C1 segment of cervical spinal cord (tissue), 14 donors: ENCODE measurements around the gene PHKB.

Source experiments
- DNase-seq, 14 donors: peaks; one replicate each; lab custom pipeline; 2025; lab: John Stamatoyannopoulos, UW

Gene PHKB

DNA sequence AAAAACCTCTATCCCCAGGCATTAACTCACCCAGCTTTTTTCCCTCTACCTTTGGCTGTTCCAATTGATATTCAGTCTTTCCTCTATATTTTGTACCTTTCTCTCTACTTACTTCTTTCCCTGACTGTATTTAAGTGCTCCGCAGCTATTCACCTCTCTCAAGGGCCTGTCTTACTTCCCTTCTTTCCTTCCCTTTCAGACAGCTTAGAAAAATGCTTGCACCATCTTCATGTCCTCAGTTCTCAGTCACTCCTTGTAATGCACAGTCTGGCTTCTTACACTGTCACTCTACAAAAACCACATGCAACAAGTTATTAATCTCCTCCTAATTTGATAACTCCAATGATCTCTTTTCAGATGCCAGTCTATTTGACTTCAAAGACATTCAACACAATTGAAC is 163.4 kb downstream of the PHKB start:
- no peak for DNase-seq

DNA sequence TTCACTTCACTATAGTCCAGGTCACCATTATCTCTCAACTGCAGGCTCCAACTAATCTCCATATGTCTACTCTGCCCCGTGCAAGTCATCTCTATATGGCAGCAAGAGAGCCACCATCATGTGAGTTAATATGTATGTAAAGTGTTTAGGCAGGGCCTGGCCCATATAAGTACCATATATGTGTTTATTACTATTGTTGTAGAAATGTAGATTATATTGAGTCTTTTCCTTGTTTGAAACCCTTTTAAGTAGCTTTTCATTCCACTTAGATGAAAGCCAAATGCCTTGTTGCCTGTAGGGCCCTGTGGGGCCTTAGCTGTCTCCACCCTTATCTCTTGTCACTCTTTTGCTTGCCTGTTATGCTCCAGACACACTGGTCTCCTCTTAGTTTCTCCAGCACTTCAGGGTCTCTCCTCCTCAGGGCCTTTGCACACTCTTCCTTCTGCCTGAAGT is 164.0 kb downstream of the PHKB start:
- no peak for DNase-seq

DNA sequence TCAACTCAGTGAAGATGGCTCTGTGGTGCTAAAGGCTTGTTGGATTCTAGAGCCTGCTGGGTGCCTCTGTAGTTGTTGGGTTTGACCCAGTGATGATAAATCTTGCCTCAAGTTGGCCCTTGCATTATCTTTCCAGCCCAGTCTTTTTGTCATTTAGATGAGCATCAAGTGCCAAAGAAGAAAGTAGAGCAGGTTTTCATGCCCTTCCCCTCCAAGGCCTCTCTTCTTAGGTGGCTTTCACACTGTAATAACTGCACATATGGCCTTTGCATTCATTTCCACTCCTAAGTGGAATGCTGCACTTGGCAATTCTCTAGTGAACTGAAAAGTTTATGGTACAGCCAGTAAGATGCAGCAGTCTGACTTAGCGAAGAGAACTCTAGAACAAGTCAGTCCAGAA is 165.1 kb downstream of the PHKB start:
- no peak for DNase-seq

DNA sequence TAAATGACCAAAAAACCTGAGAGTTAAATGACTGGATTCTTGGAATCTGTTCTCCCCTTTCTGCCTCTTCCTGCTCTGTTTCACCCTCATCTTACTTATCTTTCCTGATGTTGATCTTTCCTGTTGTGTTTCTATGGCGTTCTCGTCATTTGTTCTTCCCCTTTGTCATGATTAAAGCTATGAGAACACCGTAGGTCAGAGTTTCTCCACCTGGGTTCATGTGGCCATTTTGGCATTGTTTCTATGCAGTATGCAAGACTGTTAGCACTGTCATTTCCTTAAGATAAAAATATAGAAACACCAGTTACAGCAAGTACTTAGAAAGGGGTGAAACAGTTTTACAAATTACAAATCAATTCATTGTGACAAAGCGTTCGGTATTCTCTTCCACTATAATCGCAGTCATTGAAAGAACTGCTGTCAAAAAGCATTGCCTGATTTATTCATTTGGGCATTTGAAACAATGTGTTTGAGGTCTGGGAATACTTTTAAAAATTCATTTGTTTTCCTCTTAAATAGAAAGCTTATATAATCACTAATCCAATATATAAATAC is 166.0 kb downstream of the PHKB start:
- no peak for DNase-seq

DNA sequence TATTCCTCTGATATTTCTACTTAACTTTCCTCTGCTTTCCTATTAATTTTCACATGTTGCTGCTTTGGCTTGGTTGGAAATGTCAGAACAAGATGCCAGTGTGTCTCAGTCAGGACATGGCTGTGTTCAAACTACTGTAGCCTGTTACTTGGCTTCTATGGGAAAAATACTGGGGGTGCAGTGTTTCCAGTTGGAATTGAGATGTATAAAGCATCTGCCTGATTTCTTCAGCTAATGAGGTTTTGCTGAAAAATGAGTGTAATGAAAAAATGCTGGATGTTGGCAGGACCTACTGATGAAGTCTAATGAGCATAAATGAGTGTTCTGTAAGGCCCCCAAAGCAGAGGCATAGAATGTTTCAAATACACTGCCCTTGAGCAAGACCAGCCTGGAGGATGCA is 166.6 kb downstream of the PHKB start:
- no peak for DNase-seq

DNA sequence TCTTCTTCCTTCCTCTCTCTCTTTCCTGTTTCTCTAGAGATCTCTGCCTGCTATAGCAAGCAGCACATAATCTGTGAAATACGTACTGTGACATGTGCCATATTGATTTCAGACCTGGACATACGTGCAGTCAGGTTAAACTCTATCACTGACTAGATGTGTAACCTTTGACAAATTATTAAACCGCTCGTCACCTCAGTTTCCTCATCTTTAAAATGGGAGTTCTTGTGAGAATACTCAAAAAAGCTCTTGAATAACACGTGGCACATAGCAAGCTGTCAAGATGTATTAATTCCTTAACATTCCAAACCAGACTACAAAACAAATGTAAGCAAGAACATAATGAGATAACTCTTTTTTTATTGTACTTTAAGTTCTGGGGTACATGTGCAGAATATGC is 170.0 kb downstream of the PHKB start:
- DNase-seq: no peak

DNA sequence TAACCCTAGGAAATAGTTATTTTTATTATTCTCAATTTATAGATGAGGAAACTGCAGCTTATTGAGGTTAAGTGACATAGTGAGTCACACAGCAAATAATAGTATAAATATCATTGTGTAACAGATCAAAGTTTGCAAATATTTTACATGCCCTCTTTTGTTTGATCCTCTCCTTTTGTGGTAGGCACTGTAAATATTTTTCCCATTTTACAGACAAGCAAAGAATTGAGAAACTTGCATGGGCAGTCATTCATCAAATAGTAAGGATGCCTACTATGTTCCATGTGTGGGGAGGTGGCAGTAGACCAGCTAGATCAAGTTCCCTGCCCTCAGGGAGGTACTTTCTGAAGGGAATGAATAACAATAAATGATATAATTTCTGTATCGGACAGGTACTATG is 173.0 kb downstream of the PHKB start:
- no peak for DNase-seq

DNA sequence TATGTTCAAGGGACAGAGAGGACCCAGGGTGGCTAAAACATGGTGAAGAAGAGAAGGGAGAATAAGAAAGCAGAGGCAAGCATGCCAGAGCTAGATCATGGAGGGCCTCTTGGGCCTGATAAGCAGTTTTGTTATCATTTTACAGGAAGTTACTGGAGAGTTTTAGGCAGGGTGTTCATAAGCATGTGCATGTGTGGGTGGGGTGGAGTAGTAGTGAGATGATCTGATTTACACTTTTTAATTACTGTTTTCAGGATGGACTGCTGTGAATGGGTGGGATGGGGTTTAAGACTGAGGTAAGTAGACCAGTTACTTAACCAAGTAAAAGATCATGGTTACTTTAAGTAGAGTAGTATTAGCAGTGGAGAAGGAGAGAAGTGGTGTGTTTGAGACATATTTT is 173.6 kb downstream of the PHKB start:
- DNase-seq: no peak

DNA sequence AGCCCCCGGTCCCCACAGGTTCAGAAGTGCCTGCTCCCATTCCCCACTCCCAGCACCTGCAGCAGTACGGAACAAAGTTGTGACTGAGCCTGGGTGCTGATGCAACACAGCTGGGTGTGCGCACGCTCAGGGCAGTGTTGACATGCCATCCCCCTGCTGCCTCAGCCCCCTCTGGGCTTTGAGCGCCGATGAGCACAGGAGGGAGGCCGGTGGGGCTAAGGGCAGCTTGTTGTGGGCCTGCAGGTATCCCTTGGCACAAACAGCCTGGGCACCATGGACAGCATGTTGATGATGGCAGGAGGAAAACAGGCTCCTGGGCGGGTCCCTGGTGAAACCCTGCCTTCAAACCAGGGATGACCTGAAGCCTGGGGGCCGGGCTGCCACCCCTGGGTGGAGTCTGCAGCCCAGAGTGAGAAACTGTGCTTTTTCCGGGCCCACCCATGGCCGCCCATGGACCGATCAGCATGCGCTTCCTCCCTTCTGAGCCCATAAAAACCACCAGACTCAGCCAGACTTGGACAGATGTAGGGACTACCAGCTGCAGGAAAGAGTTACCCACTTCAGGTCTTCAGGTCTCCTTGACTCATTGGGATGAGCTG is 175.5 kb downstream of the PHKB start:
- DNase-seq: no peak

DNA sequence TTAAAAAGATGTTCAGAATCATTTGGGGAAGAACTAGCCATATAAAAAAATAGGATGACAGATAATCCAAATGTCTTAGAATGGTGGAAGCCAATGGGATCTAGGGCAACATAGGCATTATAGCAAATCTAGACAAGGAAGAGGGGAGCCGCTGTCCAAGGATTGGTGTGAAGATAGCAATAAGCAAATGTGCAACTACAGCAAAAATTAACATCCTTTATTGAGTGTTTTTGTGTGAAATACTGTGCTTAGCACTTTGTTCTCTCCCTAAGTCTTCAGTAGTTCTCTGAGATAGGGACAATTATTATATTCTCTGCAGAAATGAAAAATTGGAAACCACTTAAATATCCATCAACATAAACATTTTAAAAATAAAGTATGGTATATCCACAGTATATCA is 177.0 kb downstream of the PHKB start:
- no peak for DNase-seq

DNA sequence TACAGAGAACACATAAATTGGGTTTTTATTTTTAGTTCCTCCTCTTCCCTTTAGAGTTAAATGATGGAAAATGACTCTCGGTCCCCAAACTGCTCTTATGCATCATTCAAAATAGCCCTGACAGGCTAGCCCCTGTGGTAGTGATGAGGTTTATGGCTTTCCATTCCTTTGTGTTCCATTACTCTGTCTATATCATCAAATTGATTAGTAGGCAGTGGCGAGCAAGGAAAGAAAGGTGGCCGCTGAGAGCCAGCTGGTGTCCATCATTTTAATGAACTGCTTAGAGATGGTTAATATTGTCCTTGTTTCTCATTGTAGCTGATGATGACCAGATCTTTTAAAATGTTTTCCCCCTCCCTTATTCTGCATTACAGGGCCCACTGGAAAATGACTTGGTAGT is 179.5 kb downstream of the PHKB start:
- no peak for DNase-seq

DNA sequence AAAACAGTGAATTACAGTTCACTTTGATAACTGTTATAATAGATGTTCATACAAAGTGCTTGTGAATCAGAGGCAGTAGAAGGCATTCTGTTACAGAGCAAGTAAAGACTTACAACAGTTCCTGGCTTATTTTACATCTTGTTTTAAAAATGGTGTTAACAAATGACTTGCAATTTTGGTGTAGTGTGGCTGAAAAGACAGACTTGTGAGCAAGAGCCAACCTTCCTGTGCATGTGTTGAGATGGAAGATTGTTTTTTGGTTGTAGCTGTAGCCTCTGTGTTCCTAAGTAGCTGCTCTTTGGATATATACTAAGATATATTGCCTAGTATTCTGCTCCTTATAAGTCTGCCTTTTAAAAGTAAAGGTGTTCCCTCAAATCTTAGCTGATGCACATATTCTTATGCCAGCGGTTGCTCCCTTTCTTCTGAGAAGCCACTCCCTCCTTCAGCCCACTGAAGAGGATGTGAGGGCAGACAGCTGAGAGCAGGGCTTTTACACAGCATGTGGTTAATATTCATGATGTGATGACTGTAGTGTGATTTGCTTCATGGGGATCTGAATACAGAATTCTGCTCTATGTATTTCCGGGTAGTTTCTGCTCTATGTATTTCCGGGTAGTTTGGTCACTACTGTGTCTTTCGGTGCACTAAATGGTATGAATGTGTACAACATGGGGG is 182.3 kb downstream of the PHKB start:
- no peak for DNase-seq

DNA sequence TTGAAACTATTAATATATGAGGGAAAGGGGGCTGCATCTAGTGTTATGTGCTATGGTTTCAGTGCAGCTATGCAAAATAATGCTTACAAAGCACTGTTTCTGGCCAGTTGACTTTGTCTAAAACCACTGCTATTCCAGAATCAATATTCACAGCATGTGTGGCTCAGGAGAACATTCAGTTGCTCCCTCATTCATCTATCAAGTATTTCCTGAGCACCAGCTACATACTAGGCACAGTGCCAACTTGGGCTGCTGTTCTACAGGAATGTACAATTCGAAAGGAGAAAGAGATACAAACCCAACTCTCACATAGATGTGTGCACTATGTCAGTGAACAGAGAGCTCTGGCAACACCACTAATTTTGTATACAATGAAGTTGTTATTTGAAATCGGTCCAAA is 183.0 kb downstream of the PHKB start:
- DNase-seq: no peak

DNA sequence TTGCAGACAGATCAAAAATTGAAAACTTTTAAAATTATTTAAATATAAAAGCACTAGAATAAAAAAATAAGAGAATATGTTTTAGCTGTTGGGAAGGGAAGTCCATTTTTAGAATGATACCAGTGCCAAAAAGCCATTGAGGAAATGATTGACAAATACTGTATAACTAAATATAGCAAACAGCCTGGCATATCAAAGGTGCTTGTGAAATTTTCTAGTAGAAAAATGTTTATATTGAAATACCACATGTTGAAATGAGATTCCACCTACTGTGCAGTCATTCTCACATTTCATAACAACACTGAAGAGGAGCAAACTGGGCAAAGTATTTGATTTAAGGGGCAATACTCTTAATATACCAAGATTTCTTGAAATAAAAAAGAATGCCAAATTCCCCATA is 183.5 kb downstream of the PHKB start:
- no peak for DNase-seq

DNA sequence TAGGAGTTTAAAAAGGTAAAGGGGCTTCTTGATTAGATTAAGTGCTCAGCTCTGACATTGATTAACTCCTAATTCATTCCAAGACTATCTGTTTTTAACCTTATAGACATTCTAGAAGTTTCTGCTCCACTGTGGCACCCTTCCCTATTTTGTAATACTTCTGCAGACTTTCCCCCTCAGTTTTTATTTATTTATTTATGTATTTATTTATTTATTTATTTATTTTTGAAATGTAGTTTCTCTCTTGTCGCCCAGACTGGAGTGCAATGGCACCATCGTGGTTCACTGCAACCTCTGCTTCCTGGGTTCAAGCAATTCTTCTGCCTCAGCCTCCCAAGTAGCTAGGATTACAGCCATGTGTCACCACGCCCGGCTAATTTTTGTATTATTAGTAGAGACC is 185.8 kb downstream of the PHKB start:
- DNase-seq: no peak

DNA sequence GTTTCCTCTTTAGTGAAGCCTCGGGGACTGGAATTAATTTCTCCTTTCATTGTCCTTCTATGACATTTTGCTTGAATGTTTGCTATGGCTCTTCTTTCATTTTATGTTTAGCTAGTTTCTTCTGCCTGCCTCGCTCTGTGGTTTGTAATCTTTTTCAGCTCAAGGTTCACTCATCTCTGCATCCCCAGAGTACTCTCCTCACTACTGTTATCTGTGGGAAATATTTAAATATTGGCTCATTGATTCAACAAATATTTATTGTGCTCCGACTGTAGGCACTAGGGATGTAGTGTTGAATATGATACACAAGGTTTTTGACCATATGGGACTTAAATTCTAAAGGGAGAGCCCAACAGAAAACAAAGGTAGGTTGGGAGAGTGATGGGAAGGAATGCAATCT is 195.9 kb downstream of the PHKB start:
- no peak for DNase-seq

DNA sequence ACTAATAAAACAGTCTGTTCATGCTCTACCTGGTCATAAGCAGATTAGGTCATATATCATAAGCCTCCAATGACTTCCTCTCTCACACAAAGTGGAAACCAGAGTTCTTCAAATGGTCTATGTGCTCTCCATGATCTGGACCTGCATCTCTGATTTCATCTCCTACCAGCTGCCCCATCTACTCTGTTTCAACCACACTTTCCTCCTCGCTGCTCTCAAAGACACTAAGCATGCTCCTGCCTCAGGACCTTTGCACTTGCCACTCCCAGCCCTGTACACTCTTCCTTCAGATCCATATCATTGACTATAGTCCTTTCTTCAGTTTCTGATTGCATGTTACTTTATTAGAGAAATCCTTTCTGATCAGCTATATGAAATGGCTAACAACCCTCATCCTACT is 196.8 kb downstream of the PHKB start:
- no peak for DNase-seq

DNA sequence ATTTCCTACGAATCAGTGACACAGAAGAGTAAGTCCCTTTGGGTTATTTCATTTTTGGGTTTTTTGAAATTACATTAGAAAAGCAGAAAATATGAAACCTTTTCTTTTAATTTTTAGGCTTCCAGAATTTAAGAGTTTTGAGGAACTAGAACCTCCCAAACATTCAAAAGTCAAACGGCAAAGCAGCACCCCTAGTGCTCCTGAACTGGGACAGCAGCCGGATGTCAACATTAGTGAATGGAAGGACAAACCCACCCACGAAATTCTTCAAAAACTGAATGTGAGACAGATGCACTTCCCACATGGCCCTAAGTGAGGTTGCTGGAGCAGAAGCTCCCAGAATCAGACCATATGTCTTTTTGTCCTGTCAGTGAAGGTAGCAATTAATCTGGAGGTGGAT is 199.4 kb downstream of the PHKB start:
- DNase-seq: no peak

DNA sequence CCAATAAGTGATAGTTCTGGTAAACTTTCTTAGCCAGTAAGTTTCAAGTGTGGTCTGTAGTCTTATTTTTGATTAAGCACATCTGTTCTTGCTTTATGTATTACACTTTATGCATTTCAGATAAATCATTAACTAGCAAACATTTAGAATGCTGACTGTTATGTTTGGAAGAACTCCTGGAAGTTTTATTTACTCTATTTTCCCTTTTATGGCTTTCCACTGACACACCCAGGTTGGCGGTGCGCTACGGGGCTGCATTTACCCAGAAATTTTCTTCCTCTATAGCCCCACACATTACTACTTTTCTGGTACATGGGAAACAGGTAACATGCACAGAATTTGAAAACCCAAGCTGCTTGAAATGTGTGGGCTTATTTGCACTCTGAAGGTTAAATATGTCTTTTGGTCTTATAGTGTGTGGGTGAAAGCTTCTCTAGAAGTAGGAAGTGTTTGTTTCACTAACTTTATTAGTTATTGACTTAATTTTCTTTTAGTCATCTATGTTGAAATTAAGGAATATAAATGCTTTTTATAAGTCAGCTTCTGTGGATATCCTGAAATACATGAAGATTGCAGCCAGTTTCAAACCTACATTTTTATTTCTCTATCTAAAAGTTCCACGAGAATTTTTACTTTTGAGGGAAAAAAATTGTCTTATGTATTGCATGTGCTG is 203.7 kb downstream of the PHKB start:
- DNase-seq: no peak

DNA sequence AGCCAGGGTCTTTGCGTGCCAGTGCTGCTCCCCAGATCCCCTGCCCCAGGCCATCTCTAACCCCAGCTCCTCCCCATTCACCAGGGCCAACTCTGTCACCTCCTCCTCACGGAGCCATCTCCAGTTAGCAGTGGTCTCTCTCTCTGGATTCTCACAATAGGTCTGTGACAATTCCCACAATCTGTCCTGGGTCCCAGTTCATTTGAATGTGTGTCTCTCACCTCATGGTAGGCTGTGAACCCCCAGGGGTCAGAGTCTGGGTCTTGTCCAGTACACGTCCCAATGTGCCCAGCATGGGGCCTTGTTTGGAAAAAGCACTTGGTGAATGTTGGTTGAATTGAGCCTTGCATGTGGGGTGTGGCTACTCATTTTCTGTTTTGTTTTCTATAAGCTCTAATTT is 205.3 kb downstream of the PHKB start:
- DNase-seq: no peak

DNA sequence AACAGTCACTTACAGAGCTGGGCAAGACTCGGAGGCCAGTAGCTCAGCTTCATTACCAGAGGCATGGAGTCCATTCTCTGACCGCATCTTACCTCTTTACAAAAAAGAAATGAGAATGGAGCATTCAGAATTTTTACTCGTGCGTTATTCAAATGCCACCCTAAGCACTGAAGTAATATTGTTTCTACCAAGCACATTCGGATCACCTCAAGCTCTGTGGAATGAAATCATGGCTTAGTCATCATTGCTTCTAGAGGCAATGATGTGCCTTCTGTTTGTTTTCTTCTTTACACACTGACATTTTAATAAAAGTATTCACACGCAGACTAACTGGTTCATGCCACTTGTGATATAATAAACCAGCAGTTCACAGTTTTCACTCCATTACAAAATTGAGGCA is 206.8 kb downstream of the PHKB start:
- DNase-seq: no peak

DNA sequence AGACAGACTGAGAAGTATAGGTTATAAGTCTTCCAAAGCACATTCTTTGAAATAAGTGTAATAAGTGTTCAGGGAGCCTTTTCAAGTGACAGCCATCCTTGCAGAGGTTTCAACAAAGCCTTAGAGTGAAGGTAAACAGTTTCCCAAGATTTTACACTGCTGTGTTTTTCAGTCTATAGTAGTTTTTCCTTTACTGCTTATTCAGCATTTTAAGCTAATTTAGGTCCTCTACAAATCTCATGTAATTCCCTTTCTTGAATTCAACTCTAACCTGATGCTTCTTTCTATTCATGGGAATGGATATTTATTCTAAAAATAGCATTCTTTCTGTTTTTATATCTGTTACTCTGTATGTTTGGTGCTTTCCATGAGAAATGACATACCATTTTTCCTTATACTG is 211.3 kb downstream of the PHKB start:
- DNase-seq: no peak

DNA sequence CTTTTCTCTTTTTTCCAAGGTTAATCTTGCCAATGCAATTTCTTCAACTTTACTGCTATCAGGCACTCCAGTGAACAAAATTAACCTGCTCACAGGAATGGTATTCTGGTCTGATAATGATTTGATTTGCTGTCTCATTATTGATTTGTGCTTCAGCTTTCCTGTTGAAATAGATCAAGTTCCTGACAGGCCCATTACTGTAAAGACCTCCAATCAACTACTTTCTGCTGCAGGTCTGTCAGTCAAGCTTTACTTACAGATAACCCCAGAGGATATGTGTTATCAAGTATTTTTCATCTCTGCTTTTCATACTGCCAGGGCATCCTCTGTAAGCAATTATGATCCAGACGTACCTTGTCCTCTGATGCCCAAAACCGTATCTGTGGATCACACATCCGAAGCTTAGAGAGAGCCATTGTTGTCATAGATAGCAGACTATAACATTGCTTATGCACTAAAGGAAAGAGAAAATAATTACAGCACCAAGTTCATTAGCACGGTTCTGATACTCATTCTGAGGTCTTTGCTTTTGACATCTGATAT is 215.6 kb downstream of the PHKB start:
- DNase-seq: no peak
